ENCODE measurements around the gene COG5. TPM values are rescaled to one million over a fixed set of nuclear protein-coding genes. Genes with fewer than 3 reads are reported as not detected.

COG5 gene
- total RNA-seq, 2 experiments from 2014 or later = 34.1 to 35.5 TPM

DNA sequence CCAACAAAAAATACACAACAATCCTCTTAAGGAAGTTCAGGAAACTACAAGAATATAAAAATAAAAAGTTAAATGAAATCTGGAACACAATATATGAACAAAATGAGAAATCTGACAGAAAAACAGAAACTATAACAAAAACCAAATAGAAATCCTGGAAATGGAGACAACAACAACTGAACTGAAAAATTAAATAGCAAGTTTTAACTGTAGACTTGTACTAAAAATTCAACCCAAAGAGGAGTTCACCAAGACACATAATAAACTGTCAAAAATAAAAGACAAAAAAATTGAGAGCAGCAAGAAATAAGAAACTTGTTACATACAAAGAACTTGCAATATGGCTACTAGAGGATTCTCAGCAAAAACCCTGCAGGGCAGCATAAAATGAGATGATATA is 349.8 kb downstream of the COG5 start:
- no peaks in the 10 kb centered on the region for H3K27me3 Mint-ChIP-seq
- intact Hi-C loops (cut with DNase I, micrococcal nuclease) = no loop called here
- no peak for ATAC-seq
- POLR2A ChIA-PET = no interaction called here
- H3K4me3 Mint-ChIP-seq = no peak overlapping the region
- H3K27ac Mint-ChIP-seq = no peak overlapping the region
- peaks cover 34% of the 10 kb centered on the region for H3K36me3 Mint-ChIP-seq (ENCODE audit: low read depth)
- CTCF ChIA-PET = interaction anchor here (0.9 kb wide), 1 partner anchor 11 kb away, joined by 3 read pairs; no protein-coding TSS in a partner anchor
- peaks cover 12% of the 10 kb centered on the region for H3K9me3 Mint-ChIP-seq (ENCODE audit: low read depth)
- no peak for DNase-seq
- H3K4me1 Mint-ChIP-seq = peaks cover 6% of the 10 kb centered on the region

DNA sequence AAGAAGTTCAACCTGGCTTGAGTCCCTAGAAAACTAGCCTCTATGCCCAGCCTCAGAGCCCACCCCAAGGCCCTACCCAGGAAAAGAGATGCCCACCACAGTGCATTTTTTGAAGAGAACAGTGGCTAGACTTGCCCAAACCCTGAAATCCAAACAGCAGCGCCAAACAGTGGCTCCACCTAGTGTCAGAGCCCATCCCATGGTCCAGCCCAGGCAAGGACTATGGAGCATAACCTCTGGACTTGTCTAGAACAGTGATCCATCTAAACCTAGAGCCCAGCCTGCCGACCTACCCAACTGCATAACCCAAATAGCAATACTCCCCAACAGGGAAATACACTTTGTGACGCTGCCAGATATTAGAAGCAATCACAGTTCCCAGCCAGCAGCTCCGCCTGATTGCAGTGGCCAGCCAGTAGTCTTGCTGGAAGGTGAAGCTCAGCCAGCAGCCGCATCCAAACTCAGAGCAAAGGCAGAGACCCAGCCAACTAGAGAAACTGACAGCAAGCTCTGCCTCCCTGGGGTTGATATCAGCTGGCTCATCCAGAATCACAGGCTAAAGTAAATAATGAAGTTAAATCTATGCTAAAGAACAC is 350.4 kb downstream of the COG5 start:
- Mint-ChIP-seq H3K27ac (no peak overlapping the region), H3K4me1 (peaks cover 4% of the 10 kb centered on the region), H3K9me3 (ENCODE audit: low read depth) (peaks cover 12% of the 10 kb centered on the region), H3K4me3 (no peak overlapping the region), H3K27me3 (no peaks in the 10 kb centered on the region), H3K36me3 (ENCODE audit: low read depth) (peaks cover 31% of the 10 kb centered on the region)
- DNase-seq = no peak
- CTCF ChIA-PET = no interaction called here
- intact Hi-C loops (cut with DNase I, micrococcal nuclease) = no loop called here
- no peak for ATAC-seq
- POLR2A ChIA-PET = no interaction called here

DNA sequence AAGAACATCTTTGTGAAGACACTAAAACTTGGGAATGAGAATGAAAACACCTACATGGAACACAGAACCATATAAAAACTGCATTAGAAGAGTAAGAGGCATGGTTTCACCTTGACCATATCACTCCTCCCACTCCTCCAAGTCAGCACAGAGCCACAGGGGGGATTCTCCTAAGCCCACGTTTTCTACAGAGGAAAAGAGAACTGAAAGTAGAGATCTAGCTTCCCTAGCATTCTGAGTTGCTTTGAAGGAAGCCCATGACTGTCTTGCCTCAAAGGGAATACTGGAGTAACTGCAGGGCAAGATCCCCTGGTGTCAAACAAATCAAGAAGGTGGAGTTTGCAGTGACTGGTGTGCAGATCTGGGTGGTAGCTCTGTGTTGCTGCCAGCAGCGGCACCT is 351.0 kb downstream of the COG5 start:
- H3K36me3 Mint-ChIP-seq (ENCODE audit: low read depth) = peaks cover 31% of the 10 kb centered on the region
- ATAC-seq (no peak), DNase-seq (no peak)
- H3K9me3 Mint-ChIP-seq (ENCODE audit: low read depth) = peaks cover 12% of the 10 kb centered on the region
- no peak overlapping the region for H3K4me3 Mint-ChIP-seq
- H3K27me3 Mint-ChIP-seq = no peaks in the 10 kb centered on the region
- POLR2A ChIA-PET = interaction anchor here (0.6 kb wide), 1 partner anchor 104 kb away, joined by 5 read pairs; no protein-coding TSS in a partner anchor
- H3K27ac Mint-ChIP-seq = no peak overlapping the region
- peaks cover 4% of the 10 kb centered on the region for H3K4me1 Mint-ChIP-seq
- intact Hi-C loops (cut with DNase I, micrococcal nuclease) = no loop called here
- CTCF ChIA-PET = interaction anchor here (0.8 kb wide), 2 partner anchors 11 to 65 kb away, joined by 3 to 5 read pairs; no protein-coding TSS in a partner anchor

DNA sequence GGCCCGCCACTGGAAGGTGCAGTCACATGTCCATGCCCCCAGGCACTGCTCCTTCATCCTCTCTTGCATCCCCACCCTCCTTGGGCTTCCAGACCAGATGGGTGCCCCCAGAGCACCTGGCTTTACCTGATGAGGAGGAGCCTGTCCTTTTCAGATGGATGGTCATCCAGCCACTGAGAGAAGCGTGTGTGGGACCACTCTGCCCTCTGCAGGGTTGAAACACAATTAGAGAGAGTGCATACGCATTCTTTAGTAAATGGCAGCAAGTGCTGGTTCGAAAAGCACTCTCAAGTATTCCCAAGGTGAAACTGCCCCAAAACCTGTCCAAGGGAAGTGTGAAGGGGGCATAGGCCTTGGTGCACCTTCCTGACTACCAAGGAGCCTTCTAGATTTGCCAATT is 353.3 kb downstream of the COG5 start:
- H3K27ac Mint-ChIP-seq = no peak overlapping the region
- H3K36me3 Mint-ChIP-seq (ENCODE audit: low read depth) = peaks cover 26% of the 10 kb centered on the region
- H3K4me1 Mint-ChIP-seq = peaks cover 4% of the 10 kb centered on the region
- peaks cover 5% of the 10 kb centered on the region for H3K9me3 Mint-ChIP-seq (ENCODE audit: low read depth)
- ATAC-seq (no peak), DNase-seq (no peak)
- no peak overlapping the region for H3K4me3 Mint-ChIP-seq
- H3K27me3 Mint-ChIP-seq = no peaks in the 10 kb centered on the region
- ChIA-PET POLR2A (no interaction called here), CTCF (no interaction called here)
- intact Hi-C loops (cut with DNase I, micrococcal nuclease) = no loop called here

DNA sequence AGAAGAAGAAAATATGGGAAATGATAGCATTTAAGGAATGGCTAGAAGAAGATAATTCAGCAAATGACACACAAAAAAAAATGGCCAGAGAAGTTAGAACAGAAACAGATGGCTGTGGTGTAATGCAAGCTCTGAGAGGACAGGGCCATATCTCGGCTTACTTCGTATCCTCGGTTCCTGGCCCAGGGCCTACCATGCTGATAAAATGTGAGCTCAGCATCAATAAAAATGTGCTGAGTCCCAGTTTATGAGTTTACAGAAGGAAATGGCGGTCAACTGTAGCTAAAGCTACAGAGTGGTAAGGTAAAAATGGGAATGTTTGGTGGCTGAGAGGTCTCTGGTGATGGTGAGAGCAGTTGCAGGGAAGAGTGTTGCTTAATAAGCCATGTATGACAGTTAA is 354.2 kb downstream of the COG5 start:
- H3K36me3 Mint-ChIP-seq (ENCODE audit: low read depth) = peaks cover 21% of the 10 kb centered on the region
- ChIA-PET CTCF (interaction anchor here (0.9 kb wide), 1 partner anchor 10 kb away, joined by 3 read pairs; no protein-coding TSS in a partner anchor), POLR2A (no interaction called here)
- H3K9me3 Mint-ChIP-seq (ENCODE audit: low read depth) = peaks cover 2% of the 10 kb centered on the region
- H3K4me3 Mint-ChIP-seq = no peak overlapping the region
- H3K27ac Mint-ChIP-seq = no peak overlapping the region
- H3K27me3 Mint-ChIP-seq = no peaks in the 10 kb centered on the region
- DNase-seq = no peak
- no peak for ATAC-seq
- intact Hi-C loops (cut with DNase I, micrococcal nuclease) = no loop called here
- peaks cover 4% of the 10 kb centered on the region for H3K4me1 Mint-ChIP-seq

DNA sequence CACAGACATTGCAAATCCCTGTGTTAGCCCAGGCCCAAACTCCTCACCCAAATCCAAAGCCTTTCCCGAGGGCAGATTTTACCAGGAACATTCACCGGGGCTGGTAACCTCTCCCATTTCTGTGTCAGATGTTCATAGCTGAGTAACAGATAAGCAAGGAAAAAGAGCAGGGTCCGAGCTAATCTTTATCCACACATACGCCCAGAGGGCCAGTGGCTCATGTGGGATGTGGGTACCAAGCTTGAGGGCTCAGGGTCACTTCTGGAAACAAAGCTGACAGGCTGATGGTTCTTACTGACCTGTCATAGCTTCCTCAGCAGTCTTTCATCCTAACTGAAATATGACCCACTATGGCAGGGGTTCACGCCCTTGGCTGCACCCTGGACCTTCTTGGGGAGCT is 355.2 kb downstream of the COG5 start:
- Mint-ChIP-seq H3K9me3 (ENCODE audit: low read depth) (no peaks in the 10 kb centered on the region), H3K4me1 (peaks cover 4% of the 10 kb centered on the region), H3K27me3 (no peaks in the 10 kb centered on the region), H3K4me3 (no peak overlapping the region), H3K27ac (no peak overlapping the region), H3K36me3 (ENCODE audit: low read depth) (peaks cover 24% of the 10 kb centered on the region)
- ChIA-PET POLR2A (interaction anchor here (0.6 kb wide), 1 partner anchor 347 kb away, joined by 4 read pairs; no protein-coding TSS in a partner anchor), CTCF (interaction anchor here (0.8 to 1.1 kb wide), 3 partner anchors 9 to 59 kb away, joined by 3 read pairs; no protein-coding TSS in a partner anchor)
- intact Hi-C loops (cut with DNase I, micrococcal nuclease) = no loop called here
- DNase-seq = no peak
- ATAC-seq = no peak

DNA sequence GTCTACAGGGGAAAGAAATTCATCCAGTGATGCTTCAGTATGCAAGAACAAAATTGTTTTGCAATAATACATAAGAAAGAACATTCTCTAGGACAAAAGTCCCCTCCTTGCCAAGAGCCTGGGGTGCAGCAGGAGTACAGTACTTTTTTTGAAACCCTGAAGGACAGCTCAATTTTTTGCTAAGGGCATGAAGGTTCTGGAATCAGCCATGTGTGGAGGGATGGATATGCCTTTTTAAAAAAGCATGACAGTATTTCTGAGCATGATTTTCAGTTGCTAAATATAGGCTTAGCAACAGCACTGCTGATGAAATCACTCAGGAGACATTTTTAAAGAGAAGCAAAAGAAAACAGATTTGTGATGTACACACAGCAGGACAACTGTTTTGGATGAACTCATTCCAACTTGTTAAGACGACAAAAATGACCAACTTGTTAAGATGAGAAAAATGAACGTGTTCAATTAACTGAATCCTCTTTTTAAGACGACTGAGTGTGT is 355.6 kb downstream of the COG5 start:
- H3K4me1 Mint-ChIP-seq = peaks cover 4% of the 10 kb centered on the region
- no peak for DNase-seq
- H3K4me3 Mint-ChIP-seq = no peak overlapping the region
- no peaks in the 10 kb centered on the region for H3K9me3 Mint-ChIP-seq (ENCODE audit: low read depth)
- no peak overlapping the region for H3K27ac Mint-ChIP-seq
- intact Hi-C loops (cut with DNase I, micrococcal nuclease) = no loop called here
- ChIA-PET POLR2A (no interaction called here), CTCF (interaction anchor here (0.6 to 1.1 kb wide), 4 partner anchors 13 to 255 kb away, joined by 3 read pairs; no protein-coding TSS in a partner anchor)
- ATAC-seq = no peak
- H3K27me3 Mint-ChIP-seq = no peaks in the 10 kb centered on the region
- peaks cover 24% of the 10 kb centered on the region for H3K36me3 Mint-ChIP-seq (ENCODE audit: low read depth)

DNA sequence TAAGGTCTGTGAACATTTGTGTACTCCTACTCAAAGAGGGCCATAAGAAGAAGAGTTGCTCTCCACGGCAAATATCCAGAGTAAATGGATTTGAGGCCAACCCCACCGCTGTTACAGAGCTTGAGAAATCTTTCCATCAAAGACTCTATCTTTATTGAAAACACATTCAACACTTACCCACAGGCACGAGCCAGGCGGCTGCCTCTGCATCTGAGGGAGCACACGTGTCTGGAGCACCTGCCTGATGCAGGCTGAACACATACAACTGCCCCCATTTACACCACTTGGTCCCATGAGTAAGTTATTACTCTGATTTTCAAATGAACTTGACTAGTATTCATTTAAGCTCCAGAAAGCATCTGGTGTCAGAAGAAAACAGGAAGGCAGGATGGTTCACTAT is 356.3 kb downstream of the COG5 start:
- ATAC-seq (no peak), DNase-seq (no peak)
- ChIA-PET POLR2A (no interaction called here), CTCF (interaction anchor here (0.6 to 1.3 kb wide), 5 partner anchors 10 to 256 kb away, joined by 3 to 4 read pairs (median 3); no protein-coding TSS in a partner anchor)
- H3K4me1 Mint-ChIP-seq = peaks cover under 1% of the 10 kb centered on the region
- no peaks in the 10 kb centered on the region for H3K9me3 Mint-ChIP-seq (ENCODE audit: low read depth)
- no peak overlapping the region for H3K4me3 Mint-ChIP-seq
- intact Hi-C loops (cut with DNase I, micrococcal nuclease) = no loop called here
- peaks cover 21% of the 10 kb centered on the region for H3K36me3 Mint-ChIP-seq (ENCODE audit: low read depth)
- H3K27me3 Mint-ChIP-seq = no peaks in the 10 kb centered on the region
- H3K27ac Mint-ChIP-seq = no peak overlapping the region

DNA sequence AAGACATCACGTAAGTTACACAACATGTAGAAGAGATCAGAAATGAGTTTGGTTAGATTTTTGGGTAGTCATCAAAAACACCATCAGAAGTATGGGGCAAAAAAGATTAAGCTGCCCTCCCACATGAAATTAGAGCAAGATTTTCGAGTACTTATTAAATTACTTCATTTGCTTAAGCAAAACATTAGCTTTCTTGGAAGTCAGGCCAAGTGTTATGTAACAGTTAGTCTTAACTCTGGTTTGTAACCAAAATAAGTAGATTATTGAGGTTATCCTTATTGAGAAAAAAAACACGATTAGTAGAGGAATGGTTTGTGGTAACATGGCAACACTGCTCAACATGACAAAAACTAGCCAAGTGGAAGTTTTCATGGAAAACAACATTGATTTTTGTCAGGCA is 357.0 kb downstream of the COG5 start:
- Mint-ChIP-seq H3K9me3 (ENCODE audit: low read depth) (no peaks in the 10 kb centered on the region), H3K4me1 (no peaks in the 10 kb centered on the region), H3K27me3 (no peaks in the 10 kb centered on the region), H3K4me3 (no peak overlapping the region), H3K36me3 (ENCODE audit: low read depth) (peaks cover 21% of the 10 kb centered on the region), H3K27ac (no peak overlapping the region)
- intact Hi-C loops (cut with DNase I, micrococcal nuclease) = no loop called here
- ATAC-seq (no peak), DNase-seq (no peak)
- ChIA-PET CTCF (interaction anchor here (1.2 to 1.3 kb wide), 2 partner anchors 10 to 88 kb away, joined by 3 to 4 read pairs; no protein-coding TSS in a partner anchor), POLR2A (no interaction called here)

DNA sequence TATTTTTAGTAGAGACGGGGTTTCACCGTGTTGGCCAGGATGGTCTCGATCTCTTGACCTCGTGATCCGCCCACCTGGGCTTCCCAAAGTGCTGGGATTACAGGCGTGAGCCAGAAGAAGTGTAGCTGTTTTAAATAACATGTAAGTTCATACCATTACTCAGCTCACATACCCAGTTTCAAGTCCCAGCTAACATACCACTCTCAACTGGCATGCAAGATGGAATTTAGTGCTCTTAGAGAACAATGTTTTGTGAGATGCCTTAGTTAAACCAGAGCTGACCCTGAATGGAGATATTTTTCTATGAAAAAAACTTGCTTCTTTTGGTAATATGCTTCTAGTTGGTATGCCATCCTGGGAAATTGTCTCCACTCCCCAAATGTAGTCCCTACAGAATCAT is 357.6 kb downstream of the COG5 start:
- H3K9me3 Mint-ChIP-seq (ENCODE audit: low read depth) = no peaks in the 10 kb centered on the region
- no peak overlapping the region for H3K4me3 Mint-ChIP-seq
- peaks cover 23% of the 10 kb centered on the region for H3K36me3 Mint-ChIP-seq (ENCODE audit: low read depth)
- POLR2A ChIA-PET = no interaction called here
- H3K27ac Mint-ChIP-seq = no peak overlapping the region
- H3K4me1 Mint-ChIP-seq = no peaks in the 10 kb centered on the region
- ATAC-seq = no peak
- no peaks in the 10 kb centered on the region for H3K27me3 Mint-ChIP-seq
- CTCF ChIA-PET = interaction anchor here (0.6 to 0.9 kb wide), 2 partner anchors 20 to 57 kb away, joined by 3 read pairs; no protein-coding TSS in a partner anchor
- intact Hi-C loops (cut with DNase I, micrococcal nuclease) = no loop called here
- DNase-seq = no peak

DNA sequence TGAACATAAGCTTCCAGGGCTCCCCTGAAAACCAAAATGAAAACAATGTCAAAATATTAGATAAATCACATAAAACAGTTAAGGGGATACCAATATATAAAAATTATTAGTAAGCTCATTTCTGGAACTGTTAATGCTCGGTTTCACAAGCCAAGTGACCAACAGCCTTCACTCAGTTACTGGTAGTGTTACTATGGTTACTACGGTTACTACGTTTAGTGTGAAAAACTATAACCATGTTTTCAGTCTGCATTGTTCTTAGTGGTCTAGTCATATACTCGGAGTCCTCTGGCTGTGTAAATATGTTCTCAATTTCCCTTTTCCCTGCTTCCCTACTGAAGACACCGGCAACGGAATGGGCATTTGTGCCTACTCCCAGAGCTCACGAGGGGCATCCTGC is 360.1 kb downstream of the COG5 start:
- Mint-ChIP-seq H3K27me3 (no peaks in the 10 kb centered on the region), H3K4me3 (no peak overlapping the region), H3K4me1 (no peaks in the 10 kb centered on the region), H3K9me3 (ENCODE audit: low read depth) (no peaks in the 10 kb centered on the region), H3K27ac (no peak overlapping the region), H3K36me3 (ENCODE audit: low read depth) (peaks cover 18% of the 10 kb centered on the region)
- DNase-seq (no peak), ATAC-seq (no peak)
- intact Hi-C loops (cut with DNase I, micrococcal nuclease) = loop anchor here in 1 of 2 experiments (2.0 to 5.0 kb wide), 2 partner anchors 297 to 674 kb away; no protein-coding TSS in a partner anchor
- ChIA-PET POLR2A (no interaction called here), CTCF (interaction anchor here (0.7 to 1.7 kb wide), 3 partner anchors 8 to 56 kb away, joined by 3 to 4 read pairs (median 3); no protein-coding TSS in a partner anchor)
